ENCODE results near the gene KRTAP9-2.
"Not testable (repeated sequence)": the region's sequence is repeated elsewhere in the genome, so short reads cannot be mapped to it uniquely, and the experiment has no call there.

Gene KRTAP9-2, protein sequence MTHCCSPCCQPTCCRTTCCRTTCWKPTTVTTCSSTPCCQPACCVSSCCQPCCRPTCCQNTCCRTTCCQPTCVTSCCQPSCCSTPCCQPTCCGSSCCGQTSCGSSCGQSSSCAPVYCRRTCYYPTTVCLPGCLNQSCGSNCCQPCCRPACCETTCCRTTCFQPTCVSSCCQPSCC

DNA sequence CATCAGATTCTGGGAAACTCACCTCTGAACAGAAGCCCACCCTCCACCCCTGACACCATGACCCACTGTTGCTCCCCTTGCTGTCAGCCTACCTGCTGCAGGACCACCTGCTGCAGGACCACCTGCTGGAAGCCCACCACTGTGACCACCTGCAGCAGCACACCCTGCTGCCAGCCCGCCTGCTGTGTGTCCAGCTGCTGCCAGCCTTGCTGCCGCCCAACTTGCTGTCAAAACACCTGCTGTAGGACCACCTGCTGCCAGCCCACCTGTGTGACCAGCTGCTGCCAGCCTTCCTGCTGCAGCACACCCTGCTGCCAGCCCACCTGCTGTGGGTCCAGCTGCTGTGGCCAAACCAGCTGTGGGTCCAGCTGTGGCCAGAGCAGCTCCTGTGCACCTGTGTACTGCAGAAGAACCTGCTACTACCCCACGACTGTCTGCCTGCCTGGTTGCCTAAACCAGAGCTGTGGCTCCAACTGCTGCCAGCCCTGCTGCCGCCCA, at the start of gene KRTAP9-2:
TSS of gene KRTAP9-2 (plus strand) at position 51 of the 498 bp plus-strand sequence. CDS start at position 58, 7 bp downstream.
- DNase-seq = not testable (repeated sequence)

DNA sequence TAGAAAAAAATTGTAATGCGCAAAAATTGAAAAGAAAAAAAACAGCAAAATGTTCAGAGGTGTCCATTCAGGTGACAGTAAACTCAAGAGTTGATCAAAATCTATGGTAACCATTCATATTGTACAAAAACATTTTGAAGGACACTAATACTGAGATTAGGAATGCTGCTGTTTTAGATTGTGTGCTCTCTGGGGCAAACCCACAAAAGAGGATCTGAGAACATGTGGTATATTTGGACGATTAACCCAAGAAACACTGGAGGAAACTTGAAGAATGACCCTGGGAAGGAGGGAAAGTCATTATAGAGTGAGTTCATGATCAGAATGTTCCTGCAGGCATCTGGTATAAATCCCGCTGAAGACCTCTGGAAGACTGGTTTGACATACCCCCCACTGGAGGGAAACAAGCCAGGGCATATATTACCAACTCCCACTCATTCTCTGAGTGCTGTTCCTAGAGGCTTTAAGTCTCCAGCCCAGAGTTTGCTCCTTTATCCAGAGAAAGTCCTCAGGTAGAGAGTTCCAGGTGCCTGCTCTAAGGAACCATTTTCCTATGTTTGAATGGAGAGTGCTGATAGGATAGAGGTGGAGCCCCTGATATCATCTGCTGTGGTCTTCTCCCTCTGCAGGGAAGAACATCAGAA, 49.6 kb upstream of the KRTAP9-2 start:
- DNase-seq = no peak

DNA sequence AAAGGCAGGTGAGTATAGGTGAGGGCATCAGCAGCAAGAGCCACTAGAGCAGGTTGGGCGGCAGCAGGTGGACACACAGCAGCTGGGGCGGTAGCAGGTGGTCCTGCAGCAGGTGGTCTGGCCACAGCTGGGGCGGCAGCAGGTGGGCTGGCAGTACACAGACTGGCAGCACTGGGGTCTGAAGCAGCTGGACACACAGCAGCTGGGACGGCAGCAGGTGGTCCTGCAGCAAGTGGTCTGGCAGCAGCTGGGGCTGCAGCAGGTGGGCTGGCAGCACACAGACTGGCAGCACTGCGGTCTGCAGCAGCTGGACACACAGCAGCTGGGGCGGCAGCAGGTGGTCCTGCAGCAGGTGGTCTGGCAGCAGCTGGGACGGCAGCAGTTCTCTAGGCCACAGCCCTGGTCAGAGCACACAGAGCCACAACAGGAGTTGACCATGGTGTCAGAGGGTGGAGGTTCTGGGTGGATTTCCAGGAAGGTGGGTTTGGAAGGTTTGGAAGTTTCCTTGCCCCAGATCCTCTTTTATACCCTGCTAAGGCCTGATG, 48.6 kb upstream of the KRTAP9-2 start, which contains the start of gene KRTAP4-2:
TSS of gene KRTAP4-2 (minus strand) at position 495 of the 545 bp plus-strand sequence. CDS start at position 438, 57 bp downstream.
- no peak for DNase-seq

DNA sequence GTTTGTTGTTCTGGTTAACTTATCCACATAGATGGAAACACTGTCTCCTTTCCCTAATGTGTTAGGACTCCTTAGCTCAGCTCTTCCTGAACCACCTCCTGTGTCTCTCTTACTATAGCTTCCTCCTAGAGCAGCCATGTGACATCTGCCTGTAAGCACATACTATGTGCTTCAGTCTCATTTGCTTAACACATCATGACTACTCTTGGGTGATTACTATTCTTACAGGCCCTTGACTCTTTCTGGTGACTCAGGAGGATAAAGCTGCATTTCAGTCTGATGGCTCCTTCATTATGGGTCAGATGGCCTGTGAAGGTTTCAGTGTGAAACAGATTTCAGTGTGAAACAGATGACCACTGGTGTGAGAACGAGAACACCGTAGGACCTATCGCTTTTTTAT, 48.1 kb upstream of the KRTAP9-2 start:
- DNase-seq = no peak

DNA sequence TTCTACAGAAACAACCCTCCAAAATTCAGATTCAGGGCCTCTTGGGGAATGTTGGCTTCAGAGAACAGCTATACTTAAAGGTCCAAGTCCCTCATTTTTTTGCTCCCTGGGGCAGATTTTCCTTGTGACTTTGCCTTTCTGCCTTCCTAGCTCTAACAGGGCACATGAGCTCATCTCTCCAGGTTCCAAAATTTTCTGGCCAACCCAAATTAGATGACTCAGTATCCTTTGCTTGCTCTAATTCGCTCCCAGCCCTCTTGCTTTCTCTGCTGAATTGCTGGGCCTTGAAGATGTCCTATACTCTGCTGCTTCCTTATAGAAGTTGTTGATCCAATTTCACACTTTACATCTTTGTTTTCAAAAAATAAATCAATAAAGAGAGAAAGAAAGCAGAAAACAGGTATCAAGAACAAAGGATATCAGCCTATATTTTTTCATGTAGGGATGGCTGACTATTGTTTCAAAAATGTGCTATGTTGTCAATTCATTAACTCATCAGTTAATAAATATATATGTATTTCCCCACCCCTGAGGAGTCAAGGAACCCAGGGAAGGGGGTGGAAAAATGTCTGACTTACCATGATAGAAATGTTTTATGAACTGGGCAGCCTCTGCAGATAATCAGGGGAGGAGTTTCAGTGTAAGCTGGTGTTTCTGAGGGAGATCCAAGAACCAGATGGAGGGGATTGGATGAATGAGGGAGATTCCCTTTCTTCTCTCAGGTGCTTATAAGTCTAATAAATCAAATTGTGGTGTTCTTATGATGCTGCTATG, 47.4 kb upstream of the KRTAP9-2 start:
- DNase-seq = no peak

DNA sequence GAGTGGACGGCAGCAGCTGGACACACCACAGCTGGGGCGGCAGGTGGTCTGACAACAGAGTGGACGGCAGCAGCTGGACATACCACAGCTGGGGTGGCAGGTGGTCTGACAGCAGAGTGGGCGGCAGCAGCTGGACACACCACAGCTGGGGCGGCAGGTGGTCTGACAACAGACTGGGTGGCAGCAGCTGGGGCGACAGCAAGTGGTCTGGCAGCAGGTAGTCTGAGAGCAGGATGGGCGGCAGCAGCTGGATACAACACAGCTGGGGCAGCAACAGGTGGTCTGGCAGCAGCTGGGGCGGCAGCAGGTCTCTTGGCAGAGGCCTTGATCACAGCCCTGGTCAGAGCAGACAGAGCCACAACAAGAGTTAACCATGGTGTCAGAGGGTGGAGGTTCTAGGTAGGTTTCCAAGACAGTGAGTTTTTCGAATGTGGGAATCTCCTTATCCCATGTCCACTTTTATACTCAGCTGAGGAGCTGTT, 41.9 kb upstream of the KRTAP9-2 start, which contains the start of gene KRTAP4-1:
TSS of gene KRTAP4-1 (minus strand) at position 432 of the 482 bp plus-strand sequence. CDS start at position 375, 57 bp downstream.
- DNase-seq = no peak

DNA sequence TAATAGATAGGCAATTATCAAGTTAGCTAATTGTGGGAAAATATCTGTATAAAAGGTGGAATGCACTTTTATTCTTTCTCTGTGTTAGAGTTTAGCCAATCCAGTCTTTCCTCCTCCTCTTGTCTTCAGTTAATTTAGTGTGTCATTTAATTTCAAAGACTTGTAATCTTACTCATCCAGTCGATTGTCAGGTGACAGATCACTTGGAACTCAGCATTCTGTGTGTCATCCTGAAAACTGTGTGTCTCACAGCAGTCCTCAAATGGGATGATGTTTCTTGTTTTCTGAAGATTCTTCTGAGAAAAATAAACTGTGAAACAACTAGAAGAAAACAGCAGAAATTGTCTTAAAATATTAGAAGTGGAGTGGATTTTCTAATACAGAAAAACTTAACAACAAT, 41.4 kb upstream of the KRTAP9-2 start:
- DNase-seq = no peak

DNA sequence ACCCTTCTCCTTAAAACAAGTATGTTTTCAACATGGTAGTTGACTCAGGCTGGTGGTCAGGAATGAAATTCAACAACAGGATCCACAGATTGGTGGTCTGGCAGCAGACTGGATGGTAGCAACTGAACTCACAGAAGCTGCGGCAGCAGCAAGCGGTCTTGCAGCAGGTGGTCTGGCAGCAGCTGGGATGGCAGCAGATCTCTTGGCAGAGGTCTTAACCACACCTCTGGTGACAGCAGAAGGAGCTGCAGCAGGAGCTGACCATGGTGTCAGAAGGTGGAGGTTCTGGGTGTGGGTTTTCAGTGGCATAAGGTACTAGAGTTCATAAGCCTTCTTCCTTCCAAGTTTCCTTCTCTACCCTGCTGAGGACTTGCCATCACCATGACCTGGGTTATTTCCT, 39.6 kb upstream of the KRTAP9-2 start:
- no peak for DNase-seq

DNA sequence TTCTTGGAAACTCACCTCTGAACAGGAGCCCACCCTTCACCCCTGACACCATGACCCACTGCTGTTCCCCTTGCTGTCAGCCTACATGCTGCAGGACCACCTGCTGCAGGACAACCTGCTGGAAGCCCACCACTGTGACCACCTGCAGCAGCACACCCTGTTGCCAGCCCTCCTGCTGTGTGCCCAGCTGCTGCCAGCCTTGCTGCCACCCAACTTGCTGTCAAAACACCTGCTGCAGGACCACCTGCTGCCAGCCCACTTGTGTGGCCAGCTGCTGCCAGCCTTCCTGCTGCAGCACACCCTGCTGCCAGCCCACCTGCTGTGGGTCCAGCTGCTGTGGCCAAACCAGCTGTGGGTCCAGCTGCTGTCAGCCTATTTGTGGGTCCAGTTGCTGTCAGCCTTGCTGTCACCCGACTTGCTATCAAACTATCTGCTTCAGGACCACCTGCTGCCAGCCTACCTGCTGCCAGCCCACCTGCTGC, 36.6 kb upstream of the KRTAP9-2 start, which contains the start of gene KRTAP9-1:
TSS of gene KRTAP9-1 (plus strand) at position 51 of the 482 bp plus-strand sequence. CDS start at position 51, 0 bp downstream.
- DNase-seq = not testable (repeated sequence)

DNA sequence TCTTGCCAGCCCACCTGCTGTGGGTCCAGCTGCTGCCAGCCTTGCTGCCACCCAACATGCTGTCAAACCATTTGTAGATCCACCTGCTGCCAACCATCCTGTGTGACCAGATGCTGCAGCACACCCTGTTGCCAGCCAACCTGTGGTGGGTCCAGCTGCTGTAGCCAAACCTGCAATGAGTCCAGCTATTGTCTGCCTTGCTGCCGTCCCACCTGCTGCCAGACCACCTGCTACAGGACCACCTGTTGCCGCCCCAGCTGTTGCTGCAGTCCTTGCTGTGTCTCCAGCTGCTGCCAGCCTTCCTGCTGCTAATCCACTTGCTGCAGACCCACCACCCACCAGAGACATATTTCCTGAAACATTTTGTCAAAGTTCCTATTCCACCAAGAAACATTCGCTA, 36.1 kb upstream of the KRTAP9-2 start:
- no peak for DNase-seq

DNA sequence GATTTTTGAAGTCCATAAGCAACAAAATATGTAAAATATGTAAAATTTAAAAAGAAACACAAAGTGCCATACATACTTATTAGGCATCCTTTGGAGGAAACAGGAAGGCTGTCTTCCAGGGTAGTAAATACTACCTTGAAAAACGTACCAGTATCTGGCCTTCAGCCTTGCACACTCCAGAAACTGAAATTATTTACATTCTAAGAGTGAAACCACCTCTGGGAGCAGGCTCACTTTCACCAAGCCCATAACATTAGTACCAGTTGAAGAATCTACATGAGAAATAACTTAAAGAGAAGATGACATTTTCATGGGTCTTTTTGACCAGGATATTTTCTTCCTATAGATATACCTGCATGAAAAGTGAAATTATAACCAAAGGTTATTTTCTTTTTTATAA, 30.4 kb upstream of the KRTAP9-2 start:
- no peak for DNase-seq

DNA sequence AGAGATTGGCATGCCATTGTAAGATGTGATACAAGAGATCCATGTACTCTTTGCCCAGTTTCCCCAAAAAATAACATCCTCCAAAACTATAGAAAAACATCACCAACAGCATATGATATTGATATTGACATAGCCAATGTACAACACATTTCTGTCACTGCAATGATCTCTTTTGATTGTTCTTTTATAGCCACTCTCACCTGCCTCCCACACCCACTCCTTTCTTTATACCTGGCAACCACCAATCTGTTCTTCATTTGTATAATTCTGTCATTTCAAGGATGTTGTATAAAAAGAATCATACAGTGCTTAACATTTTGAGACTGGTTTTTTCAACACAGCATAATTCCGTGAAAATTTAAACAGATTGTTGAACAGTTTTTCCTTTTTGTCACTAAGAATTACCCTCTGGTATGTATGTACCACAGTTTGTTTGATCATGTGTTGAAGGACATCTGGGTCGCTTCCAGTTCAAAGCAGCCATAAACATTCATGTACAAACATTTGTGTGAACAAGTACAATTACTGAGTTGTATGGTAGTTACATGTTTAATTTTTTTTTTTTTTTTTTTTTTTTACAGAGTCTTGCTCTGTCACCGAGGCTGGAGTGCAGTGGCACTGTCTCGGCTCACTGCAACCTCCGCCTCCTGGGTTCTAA, 26.9 kb upstream of the KRTAP9-2 start:
- DNase-seq = no peak

DNA sequence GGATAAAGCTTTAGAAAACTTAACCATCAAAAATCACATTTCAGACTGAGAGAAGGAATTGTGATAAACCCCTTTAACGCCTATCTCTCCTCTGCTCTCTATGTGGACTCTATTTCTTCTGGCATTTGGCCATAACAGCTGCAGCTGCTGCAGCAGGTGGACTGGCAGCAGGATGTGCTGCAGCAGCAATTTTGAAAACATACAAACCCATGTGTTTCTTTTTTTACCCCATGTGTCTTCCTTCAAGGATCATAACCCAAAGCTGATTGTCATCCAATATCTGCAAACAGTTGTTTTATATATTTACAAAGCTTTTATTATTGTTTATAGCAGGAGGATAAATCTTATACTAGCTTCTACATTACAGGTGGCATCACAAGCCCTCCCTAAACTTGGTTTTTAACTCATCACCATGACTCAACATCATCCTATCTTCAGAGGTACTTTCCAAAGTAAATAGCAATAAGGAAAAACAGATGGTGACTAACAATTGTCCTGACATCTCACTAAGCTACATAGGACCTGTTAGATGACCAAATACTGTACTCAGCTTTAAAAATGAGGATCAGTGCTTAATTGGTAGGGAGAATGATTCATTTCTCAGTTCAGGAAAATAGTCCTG, 14.5 kb upstream of the KRTAP9-2 start:
- no peak for DNase-seq

DNA sequence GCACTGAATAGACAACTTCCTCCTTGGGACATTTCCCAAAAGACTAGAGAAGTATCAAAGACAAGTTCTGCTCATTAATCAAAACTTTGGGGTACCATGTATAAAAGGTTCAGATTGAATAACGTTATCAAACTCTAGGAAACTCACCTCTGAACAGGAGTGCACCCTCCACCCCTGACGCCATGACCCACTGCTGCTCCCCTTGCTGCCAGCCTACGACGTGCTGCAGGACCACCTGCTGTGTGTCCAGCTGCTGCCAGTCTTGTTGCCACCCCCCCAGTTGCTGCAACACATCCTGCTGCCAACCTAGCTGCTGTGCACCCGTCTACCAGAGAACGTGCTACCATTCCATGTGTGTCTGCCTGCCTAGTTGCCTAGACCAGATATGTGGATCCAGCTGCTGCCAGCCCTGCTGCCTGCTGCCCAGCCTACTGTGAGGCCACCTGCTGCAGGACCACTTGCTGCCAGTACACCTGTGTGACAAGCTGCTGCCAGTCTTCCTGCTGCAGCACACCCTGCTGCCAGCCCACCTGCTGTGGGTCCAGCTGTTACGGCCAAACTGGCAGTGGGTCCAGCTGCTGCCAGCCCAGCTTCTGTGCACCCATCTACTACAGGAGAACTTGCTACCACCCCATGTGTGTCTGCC, 13.8 kb upstream of the KRTAP9-2 start:
- DNase-seq = no peak

DNA sequence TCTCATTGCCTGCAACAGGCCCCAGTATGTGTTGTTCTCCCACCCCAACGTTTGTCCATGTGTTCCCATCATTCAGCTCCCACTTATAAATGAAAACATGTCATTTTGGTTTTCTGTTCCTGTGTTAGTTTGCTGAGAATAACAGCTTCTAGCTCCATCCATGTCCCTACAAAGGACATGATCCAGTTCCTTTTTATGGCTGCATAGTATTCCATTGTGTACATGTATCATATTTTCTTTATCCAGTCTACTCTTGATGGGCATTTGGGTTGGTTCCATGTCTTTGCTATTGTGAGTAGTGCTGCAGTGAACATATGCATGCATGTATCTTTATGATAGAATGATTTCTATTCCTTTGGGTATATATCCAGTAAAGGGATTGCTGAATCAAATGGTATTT, 10.8 kb upstream of the KRTAP9-2 start:
- no peak for DNase-seq

DNA sequence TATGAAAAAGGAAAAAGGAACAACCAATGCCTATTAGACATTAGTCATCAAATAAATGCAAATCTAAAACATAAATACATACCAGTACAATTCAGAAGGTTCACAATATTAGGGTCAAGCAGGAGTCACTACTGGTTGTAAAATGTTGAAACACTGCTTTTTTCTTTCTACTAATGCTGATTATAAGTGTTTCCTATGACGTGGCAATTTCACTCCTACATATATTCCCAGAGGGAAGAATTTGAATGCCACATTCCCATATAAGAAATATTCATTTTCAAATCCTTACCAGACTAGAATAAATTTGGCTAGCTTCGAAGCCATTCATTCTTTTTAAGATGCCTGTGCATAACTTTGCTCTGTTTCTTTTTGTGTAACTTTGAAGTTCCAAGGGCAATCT, 2.6 kb upstream of the KRTAP9-2 start:
- no peak for DNase-seq

DNA sequence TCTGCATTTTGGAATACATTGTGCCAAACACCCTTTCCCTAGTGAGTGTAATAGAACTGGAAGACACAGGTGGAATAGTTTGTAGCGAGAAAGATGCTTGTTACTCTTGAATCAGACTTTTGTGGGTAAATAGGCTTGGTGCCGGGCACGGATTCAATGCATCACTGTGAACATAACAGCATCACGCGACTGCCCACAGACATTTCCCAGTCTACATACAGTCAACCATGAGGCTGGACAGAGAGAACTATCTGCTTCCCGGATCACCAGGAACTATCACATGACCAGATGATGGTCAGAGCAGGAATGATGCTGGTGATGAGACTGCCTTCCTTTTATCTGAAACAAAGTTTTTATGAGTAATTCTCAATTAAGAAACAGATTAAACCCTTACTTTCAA, 397 bp upstream of the KRTAP9-2 start:
- no peak for DNase-seq

DNA sequence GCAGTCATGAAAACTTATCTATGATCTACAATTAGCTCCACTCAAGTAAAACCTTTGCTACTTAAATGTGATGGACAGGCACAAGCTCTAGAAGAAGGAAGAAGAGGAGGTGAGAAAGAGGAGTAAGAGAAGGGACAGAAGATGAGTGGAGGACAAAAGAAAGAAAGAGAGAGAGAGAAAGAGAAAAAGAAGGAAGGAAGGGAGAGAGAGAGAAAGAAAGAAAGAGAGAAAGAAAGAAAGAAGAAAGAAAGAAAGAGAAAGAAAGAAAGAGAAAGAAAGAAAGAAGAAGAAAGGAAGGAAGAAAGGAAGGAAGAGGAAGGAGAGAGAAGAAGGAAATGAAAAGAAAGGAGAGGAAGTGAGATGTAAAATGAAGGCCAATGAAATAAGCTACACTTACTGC, 3.6 kb downstream of the KRTAP9-2 start:
- DNase-seq = no peak

DNA sequence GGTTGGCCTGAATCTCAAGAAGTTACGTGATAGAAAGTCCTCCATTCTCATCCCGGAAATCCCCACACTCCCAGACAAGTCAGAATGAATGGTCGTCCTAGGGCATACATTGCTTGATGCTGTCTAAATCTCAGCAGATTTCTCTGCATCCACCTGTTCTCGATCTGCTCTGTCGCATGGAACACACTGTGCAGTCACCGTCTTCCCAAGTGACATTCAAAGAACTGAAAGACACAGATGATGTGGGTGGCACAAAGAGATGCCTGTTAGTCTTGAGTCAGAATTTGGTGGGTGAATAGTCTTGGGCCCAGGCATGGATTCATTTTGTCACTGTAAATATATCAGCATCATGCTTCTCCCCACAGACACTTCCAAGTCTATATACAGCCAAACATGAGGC, 5.3 kb downstream of the KRTAP9-2 start:
- no peak for DNase-seq

DNA sequence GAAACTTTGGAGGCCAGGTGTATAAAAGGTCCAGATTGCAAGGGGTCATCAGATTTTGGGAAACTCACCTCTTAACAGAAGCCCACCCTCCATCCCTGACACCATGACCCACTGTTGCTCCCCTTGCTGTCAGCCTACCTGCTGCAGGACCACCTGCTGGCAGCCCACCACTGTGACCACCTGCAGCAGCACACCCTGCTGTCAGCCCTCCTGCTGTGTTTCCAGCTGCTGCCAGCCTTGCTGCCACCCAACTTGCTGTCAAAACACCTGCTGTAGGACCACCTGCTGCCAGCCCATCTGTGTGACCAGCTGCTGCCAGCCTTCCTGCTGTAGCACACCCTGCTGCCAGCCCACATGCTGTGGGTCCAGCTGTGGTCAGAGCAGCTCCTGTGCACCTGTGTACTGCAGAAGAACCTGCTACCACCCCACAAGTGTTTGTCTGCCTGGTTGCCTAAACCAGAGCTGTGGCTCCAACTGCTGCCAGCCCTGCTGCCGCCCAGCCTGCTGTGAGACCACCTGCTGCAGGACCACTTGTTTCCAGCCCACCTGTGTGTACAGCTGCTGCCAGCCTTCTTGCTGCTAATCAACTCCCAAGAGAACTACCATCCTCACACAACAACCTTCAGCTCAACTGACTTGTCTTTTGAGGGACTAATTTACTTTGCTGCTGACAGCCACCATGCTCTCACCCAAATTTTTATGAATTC, 6.1 kb downstream of the KRTAP9-2 start, which contains the start of gene KRTAP9-3:
TSS of gene KRTAP9-3 (plus strand) at position 51 of the 707 bp plus-strand sequence. CDS start at position 104, 53 bp downstream.
- DNase-seq = not testable (repeated sequence)
